Activated T-cell treated with anti-CD3 and anti-CD28 coated beads, Interleukin-2, amount 50 U/mL, for 1 hour (primary cell): ENCODE measurements around the gene NPAS3.
"Not testable (repeated sequence)": the region's sequence is repeated elsewhere in the genome, so short reads cannot be mapped to it uniquely, and the experiment has no call there.

ENCODE experiments used
- DNase-seq: peaks from one replicate; pipeline ENCODE4 v3.0.0-alpha.2; 2020

NPAS3 gene

GRCh38 chr14:33088274-33088673 is 149.6 kb downstream of the NPAS3 start:
- not testable (repeated sequence) for DNase-seq

- DNase-seq = no peak
Observed at GRCh38 chr14:33098016-33098415, 159.3 kb downstream of the NPAS3 start.

- no peak for DNase-seq
Observed at GRCh38 chr14:33103489-33103888, 164.8 kb downstream of the NPAS3 start.

- DNase-seq = no peak
Observed at GRCh38 chr14:33103966-33104365, 165.3 kb downstream of the NPAS3 start.

GRCh38 chr14:33110737-33111443 is 172.2 kb downstream of the NPAS3 start:
- no peak for DNase-seq

- DNase-seq = no peak
Observed at GRCh38 chr14:33114331-33114730, 175.7 kb downstream of the NPAS3 start.

GRCh38 chr14:33118668-33119067 is 180.0 kb downstream of the NPAS3 start:
- DNase-seq = no peak

- no peak for DNase-seq
Observed at GRCh38 chr14:33120341-33120740, 181.7 kb downstream of the NPAS3 start.

- no peak for DNase-seq
Observed at GRCh38 chr14:33120966-33121365, 182.3 kb downstream of the NPAS3 start.

- DNase-seq = no peak
Observed at GRCh38 chr14:33123281-33123680, 184.6 kb downstream of the NPAS3 start.

- no peak for DNase-seq
Observed at GRCh38 chr14:33126433-33126832, 187.8 kb downstream of the NPAS3 start.

GRCh38 chr14:33127531-33127930 is 188.9 kb downstream of the NPAS3 start:
- no peak for DNase-seq

- no peak for DNase-seq
Observed at GRCh38 chr14:33131801-33132200, 193.1 kb downstream of the NPAS3 start.

GRCh38 chr14:33134162-33134561 is 195.5 kb downstream of the NPAS3 start:
- DNase-seq = no peak

- no peak for DNase-seq
Observed at GRCh38 chr14:33134975-33135374, 196.3 kb downstream of the NPAS3 start.

- no peak for DNase-seq
Observed at GRCh38 chr14:33150666-33151428, 212.2 kb downstream of the NPAS3 start.

GRCh38 chr14:33163109-33163508 is 224.4 kb downstream of the NPAS3 start:
- DNase-seq = no peak

- no peak for DNase-seq
Observed at GRCh38 chr14:33163600-33163999, 224.9 kb downstream of the NPAS3 start.

- no peak for DNase-seq
Observed at GRCh38 chr14:33165144-33165925, 226.7 kb downstream of the NPAS3 start.

- DNase-seq = no peak
Observed at GRCh38 chr14:33165926-33166289, 227.2 kb downstream of the NPAS3 start.

GRCh38 chr14:33175951-33176350 is 237.3 kb downstream of the NPAS3 start:
- no peak for DNase-seq

- DNase-seq = no peak
Observed at GRCh38 chr14:33184587-33184986, 245.9 kb downstream of the NPAS3 start.

GRCh38 chr14:33186656-33187055 is 248.0 kb downstream of the NPAS3 start:
- no peak for DNase-seq

- no peak for DNase-seq
Observed at GRCh38 chr14:33188880-33189279, 250.2 kb downstream of the NPAS3 start.
